Measurements from ENCODE around the gene AVEN.

GRCh38 chr15:33908406-33908805, 130.6 kb downstream of the AVEN start:
- TF ChIP-seq POLR2A (IDR thresholded peaks at IDR 0.05) (no peak), CTCF (IDR thresholded peaks at IDR 0.05) (no peak)
